NCI-H2081 treated with DMSO at 0.1 percent for 48 hours (cell line): ENCODE results near the gene GLRB.
"Not testable (repeated sequence)": the region's sequence is repeated elsewhere in the genome, so short reads cannot be mapped to it uniquely, and the experiment has no call there.

ENCODE experiments used
- DNase-seq: peaks from one replicate; lab custom pipeline; 2025; lab: John Stamatoyannopoulos, UW

The GLRB gene

DNA sequence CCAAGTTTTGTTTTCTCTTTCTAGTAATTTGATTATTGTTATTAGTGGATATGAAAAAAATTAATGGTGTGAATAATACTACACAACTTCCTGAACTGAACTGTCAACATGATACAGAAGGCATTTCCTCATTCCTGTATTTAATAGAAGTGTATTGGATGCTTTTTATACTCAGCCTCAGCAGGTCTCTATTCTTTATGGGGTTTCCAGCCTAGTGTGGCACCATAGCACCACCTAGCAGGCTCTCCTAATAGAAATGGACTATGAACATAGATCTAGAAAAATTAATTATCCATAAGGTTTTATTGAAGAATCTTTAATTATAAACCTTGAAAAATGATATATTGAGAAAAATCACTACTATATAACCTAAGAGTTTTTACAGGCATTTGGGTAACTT, 52.4 kb downstream of the GLRB start:
- no peak for DNase-seq

DNA sequence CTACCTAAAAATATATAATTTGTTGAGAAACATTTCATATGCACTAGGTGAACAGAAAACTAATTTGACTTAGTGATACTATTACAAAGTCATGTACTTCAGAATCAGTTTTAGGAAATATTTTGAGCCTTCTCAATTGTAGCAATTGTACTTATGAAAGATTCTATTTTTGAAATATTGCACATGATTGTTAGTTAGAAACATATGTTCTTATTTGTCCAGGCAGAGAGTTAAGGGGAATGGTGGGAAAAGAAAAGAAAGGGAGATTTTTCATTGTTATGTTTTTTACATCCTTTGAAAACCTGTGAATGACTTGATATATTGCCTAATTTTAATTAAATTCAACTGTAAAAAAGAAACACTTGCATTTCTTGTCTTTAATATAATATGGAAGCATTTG, 66.0 kb downstream of the GLRB start:
- DNase-seq: no peak

DNA sequence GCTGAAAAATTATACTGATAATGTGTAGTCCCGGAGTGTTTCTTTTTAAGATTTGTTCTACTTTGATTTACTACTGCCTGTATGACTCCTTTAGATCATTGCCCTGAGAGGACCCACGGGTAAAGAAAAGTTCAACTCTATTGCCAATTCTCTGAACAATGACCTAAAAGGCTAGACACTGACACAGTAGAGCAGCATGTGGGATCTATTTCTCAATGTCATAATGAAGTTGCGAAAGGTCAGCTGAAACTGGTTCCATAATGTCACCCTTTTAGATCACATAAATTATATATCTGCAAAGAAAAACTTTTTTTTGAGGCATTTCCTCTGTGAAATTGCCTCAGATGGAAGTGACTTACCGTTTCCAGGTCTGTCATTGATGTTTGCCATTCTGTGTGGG, 67.4 kb downstream of the GLRB start:
- DNase-seq: no peak

DNA sequence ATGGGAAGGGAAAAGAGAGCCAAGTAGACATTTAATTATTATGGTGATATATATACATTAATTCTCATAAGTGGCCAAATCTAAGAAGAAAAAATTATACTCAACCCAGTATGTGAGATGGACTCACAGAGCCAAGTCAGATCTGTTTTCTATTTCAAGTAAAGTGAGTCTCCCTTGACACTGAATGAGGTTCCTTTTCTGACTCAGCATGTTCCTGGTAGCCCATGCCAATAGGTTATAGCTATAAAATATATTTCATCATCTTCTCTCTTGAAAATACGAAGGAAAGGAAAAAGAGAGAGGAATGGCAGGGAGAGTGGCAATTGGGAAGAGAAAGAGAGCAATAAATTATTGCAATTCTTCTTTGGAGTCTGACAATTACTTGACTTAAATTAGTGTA, 75.8 kb downstream of the GLRB start:
- no peak for DNase-seq

DNA sequence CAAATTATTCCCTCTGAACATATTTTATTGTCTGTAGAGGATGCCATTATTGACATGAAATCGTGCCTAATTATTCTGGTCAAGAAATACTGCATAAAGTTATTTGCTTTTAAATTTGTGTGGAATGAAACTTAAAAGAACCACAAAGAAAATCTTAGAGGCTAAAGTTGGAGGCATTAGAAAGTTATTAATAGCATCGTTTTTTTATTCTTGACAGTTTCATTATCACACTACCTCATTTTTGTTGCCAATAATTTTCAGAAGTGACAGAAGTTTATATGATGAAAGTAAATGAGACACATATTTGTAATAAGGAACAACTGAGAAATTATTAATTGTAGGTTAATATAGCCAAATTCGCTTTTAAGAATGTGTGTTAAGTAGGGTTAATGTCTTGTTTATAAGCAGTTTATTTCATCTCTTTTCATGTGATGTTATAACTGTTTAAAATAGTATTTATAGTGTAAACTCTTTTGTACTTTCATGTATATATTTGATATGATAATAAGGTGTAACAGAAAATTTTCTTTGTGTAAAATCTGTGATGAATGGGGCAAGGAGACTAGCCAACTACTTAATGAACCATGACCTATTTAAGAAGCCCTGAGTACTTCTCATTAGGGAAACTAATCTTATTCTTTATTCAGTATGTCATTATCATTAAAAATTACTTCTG, 90.1 kb downstream of the GLRB start:
- no peak for DNase-seq

DNA sequence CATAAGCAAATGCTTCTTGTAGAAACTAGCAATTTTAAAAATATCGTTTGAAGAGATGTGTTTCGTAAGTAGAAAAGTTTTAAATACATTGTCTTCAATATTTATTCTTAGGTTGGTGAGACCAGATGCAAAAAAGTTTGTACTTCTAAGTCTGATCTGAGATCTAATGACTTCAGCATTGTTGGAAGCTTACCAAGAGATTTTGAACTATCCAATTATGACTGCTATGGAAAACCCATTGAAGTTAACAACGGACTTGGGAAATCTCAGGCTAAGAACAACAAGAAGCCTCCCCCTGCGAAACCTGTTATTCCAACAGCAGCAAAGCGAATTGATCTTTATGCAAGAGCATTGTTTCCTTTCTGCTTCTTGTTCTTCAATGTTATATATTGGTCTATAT, 94.4 kb downstream of the GLRB start:
- no peak for DNase-seq

DNA sequence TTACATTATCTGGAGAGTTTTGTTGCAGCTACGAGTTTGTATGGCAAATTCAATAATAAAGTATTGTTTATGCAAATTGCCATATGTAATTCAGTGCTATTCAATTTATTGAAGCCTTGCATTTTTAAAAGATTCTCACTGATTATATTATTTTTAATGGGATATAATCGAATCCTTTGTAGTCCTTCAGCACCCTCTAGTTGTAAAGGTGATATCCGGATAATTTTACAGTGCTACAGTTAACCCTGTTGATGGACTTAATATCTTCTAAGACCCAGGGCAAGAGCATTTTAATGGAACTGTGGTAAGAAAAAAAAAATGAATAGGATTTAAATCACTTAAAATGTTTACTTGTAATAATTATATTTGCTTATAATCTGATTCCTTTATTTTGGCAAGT, 96.1 kb downstream of the GLRB start:
- no peak for DNase-seq

DNA sequence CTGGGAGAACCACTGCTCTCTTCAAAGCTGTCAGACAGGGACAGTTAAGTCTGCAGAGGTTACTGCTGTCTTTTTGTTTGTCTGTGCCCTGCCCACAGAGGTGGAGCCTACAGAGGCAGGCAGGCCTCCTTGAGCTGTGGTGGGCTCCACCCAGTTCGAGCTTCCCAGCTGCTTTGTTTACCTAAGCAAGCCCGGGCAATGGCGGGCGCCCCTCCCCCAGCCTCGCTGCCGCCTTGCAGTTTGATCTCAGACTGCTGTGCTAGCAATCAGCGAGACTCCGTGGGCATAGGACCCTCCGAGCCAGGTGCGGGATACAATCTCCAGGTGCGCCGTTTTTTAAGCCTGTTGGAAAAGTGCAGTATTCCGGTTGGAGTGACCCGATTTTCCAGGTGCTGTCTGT, 104.3 kb downstream of the GLRB start:
- not testable (repeated sequence) for DNase-seq

DNA sequence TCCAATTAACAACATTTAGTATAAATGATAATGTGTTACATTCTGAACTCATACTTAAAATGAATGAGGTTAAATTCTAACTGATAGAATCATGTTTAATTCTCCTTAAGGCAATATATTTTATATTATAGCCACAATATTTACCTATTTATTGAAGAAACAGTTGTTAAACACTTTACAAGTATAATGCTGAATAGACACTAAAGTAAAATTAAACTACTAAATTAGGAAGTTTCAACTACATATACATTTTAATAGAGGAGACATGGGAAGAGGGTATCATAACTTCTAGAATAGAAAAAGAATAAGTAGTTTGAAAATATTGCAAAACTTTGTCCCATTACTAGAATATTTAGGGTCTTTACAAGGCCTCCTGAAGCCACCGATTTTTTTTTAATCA, 108.3 kb downstream of the GLRB start:
- no peak for DNase-seq

DNA sequence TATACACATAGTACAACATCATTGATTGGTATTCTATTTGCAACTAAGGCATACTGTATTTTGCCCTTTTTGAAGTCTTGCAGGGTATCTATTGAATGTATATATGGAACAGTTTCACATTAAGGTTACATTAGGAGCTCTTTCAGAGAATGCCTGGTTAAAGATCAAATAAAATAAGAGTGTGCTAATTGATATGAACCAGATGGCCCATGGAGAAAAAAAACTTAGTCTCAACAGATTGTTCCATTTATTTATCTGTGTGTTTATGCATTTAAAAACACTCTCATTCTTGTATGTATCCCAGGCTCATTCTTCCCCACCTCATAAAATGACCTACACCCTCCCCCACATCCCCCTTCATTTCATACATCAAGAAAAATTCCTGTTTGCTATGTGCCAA, 109.4 kb downstream of the GLRB start:
- no peak for DNase-seq

DNA sequence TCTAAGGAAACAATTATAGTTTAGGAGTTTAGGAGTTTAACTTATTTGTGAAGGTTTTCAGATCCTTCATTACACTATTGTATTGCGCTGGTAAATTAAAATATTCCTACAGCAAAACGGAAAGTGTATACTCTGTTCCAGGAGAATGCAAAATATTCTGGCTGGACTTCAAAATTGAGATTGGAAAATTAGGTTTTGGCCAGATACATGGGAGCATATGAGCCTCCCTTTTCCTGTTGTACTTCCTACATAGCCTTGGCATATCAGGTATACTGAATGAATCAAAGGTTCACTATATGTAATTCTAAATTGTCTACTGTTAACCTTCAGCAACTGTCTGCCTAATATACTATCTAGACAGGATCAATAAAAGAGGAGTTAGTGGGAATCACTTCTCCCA, 119.4 kb downstream of the GLRB start:
- no peak for DNase-seq

DNA sequence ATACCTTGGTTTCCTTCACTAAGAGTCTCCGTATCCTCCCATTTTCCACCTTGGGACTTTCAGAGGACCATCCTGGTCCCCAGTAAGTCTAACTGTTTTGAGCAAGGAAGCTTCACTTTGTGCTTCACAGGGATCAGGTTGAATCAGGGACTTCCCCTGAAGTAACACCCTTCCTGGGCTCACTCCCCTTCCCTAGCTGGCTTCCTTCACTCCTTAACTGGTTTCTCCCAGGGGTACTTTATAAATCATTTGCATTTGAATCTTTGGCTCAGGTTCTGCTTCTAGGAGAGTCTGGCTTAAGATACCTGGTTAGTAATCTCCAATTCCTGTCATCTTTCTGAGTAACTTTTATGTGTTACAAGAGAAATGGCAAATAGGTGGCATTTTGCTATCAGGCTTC, 120.1 kb downstream of the GLRB start:
- DNase-seq: no peak

DNA sequence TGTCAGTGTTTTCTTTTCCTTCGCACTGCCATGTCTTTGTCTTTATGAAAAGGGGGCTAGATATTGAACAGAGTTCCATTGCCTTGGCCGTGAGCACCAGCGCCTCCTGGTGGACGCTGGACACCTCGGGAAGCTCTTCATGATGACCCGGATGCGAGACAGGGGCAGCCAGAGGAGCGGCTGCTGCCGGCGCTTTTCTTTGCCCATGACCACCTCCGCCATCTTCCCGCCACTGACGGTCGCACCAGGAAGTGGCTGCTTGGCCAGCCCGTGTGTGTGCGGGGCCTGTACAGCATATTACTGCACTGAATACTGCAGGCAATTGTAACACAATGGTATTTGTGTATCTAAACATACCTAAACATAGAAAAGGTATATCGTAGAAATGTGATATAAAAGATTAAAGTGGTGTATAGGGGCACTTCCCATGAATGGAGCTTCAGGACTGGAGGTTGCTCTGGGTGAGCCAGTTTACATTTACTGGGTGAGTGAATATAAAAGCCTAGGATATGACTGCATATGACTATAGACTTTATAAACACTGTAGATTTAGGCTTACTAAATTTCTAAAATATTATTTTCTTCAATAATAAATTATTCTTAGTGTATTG, 128.8 kb downstream of the GLRB start:
- no peak for DNase-seq

DNA sequence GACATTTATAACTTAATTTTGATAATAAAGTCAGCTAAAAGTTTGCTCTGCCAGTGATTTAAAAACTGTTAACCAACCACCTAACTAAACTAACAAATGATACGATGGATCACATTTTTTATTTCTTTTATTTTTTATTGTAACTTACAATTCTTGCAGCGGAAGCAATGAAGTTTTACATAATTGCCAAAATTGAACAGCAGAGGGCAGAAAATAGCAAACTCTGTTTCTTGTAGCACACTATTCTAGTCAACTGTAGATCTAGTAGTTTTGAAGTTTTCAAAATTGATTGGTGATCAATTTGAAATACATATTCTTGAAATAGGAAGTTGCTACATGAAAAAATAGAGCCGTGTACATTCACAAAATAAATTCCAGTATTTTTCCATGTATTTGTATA, 141.8 kb downstream of the GLRB start:
- DNase-seq: no peak

DNA sequence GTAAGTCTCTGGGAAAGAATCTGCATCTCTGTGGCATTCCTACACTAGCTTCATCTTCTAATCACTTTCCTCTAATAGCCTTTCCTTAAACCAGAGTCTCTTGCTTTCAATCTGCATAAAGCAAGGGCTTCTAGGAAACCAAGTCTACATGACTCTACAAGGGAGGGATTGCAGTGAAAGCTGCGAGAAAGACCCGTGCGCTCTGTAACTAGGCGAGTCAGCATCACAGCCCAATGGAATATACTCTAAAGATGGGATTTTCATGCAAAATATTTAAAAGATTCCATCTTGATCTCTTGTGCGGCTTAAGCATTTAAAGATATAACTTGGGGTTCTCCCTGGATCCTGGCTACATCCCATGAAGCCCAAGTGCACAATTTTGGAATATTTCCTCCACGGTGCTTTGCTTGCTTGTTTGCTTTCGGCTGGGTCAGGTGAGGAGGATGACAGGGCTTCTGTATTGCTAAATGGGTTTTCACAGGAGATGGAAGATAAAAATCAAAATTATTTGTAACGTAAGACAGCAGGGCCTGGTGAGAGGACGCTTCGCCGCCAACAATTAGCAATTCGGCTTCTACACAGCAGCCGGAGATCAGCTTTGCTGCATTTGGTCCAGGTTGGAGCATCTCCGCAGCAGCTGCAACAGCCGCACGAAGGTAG, 143.9 kb downstream of the GLRB start:
- no peak for DNase-seq

DNA sequence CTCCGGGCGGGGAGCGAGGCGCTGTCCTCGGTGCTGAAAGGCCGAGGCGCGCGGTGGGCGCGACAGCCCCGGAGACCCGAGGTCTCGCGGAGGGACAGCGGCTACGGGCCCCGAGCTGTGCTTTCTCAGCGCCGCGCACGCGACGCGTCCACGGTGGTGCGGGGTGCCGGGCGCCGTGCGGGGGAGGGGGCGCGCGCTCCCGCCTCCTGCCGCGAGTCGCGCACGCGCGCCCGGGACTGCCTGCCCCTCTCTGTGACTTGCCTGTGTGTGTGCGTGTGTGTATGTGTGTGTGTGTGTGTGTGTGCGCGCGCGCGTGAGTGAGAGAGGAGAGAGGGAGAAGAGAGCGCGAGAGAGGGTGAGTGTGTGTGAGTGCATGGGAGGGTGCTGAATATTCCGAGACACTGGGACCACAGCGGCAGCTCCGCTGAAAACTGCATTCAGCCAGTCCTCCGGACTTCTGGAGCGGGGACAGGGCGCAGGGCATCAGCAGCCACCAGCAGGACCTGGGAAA, 144.5 kb downstream of the GLRB start, which contains the start of gene GRIA2:
GRIA2 (plus strand) TSS at position 358 of the 511 bp plus-strand sequence. CDS start 315 bp downstream, outside the sequence.
- no peak for DNase-seq

DNA sequence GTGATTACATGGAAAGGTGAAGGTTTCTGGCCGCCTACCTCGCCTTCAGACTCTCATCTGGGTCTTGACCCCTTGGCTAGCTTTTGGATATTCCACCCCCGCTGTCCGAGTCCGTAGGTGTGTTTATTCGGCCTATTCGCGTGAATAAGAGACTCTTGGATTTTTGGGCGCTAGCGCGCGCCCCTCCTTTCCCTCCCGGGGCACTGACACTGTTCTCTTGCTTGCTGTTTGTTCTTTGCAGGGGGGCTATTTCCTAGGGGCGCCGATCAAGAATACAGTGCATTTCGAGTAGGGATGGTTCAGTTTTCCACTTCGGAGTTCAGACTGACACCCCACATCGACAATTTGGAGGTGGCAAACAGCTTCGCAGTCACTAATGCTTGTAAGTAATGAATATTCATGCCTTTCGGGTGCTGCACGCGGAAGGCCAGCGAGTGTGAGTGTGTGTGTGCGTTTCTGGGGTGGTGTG, 145.5 kb downstream of the GLRB start:
- DNase-seq: no peak
